GM12872 (cell line): Measurements from ENCODE around the gene BCL2L14.

Experiments
- TF ChIP-seq, protein P1 (sequence below): IDR thresholded peaks from 3 replicates; pipeline ENCODE4 v1.5.1; 2011; ENCODE audit warnings: low read depth, mild to moderate bottlenecking, low read length, moderate library complexity; ENCODE audit not compliant: insufficient read depth

BCL2L14 gene

GRCh38 chr12:12133259-12133658 is 62.5 kb downstream of the BCL2L14 start:
- TF ChIP-seq, protein P1, sequence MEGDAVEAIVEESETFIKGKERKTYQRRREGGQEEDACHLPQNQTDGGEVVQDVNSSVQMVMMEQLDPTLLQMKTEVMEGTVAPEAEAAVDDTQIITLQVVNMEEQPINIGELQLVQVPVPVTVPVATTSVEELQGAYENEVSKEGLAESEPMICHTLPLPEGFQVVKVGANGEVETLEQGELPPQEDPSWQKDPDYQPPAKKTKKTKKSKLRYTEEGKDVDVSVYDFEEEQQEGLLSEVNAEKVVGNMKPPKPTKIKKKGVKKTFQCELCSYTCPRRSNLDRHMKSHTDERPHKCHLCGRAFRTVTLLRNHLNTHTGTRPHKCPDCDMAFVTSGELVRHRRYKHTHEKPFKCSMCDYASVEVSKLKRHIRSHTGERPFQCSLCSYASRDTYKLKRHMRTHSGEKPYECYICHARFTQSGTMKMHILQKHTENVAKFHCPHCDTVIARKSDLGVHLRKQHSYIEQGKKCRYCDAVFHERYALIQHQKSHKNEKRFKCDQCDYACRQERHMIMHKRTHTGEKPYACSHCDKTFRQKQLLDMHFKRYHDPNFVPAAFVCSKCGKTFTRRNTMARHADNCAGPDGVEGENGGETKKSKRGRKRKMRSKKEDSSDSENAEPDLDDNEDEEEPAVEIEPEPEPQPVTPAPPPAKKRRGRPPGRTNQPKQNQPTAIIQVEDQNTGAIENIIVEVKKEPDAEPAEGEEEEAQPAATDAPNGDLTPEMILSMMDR: no peak

DNA sequence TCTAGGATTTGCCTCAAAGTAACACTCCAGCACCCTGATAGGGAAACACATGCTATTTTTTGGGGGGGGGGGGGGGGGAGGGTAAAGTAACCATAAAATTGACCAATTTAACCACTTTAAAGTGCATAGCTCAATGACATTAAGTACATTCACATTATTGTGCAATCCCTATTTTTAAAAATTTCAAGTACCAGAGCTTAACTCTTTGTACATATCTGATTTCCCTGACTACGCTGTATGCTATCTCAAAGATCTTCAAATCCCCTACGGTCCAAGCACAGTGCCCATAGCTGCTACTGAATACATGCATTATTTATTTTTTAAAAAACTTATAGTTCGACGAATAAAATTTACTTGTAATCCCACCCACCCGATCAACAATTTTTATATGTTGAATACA is 63.0 kb downstream of the BCL2L14 start:
- TF ChIP-seq, protein P1: no peak

DNA sequence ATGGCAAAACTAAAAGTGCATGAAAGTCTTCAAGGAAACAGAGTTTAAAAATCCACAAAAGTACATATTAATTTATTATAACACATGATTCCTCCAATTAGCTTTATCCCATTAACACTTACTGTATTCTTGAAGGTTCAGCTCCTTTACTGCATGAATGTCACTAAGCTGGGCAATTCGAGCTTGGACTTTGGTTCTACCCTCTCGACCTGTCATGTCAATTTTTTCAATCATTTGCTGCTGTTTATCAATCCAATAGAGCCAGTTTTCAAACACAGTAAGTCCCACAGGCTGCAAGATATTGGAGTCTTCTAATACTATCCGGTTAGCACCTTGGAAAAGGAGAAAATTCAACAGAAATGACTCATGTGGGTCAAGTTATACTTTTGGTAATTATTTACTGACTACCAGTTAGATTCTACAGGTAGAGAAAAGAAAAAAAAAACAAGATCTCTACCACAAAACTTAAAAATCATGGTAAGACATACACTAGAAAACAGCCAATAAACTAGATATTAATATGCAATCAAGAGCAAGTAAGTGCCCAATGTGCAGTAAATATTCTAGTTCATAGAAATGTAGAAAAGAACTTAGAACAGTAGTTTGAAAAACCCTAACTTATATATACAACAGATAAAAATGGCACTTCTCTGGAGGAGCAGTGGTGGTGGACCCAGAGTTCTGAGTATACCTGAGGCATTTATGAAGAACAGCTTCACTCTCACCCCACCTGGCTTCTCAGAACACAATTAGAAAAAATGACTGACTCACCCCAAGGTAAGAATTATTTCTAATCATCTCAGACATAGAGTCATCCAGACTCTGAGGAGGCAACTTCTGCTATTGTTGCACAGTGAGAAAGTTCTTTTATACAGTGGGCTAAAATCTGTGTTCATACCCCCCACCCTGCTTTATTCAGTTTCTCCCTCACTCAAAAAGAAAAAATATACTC is 67.7 kb downstream of the BCL2L14 start:
- TF ChIP-seq, protein P1: no peak

- TF ChIP-seq, protein P1: no peak
These were observed 70.3 kb downstream of the BCL2L14 start for GRCh38 chr12:12141000-12141399.

DNA sequence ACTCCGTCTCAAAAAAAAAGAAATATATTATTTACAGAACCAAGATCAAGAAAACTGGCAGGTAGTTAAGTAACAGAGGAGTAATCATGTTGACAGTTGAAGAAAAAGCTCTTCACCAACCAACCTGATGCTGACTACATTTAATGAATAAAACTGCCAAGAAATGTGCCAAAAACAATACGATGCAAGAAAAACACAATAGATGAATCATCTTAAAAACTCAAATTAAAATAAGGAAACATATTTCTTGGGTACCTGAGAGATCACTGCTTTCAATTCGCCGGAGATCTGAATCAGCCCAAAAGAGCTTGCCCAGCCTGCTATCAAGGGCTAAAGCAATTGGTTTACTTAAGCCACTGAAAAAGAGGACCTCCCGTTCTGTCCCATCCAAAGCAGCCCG is 76.4 kb downstream of the BCL2L14 start:
- TF ChIP-seq, protein P1: no peak
